Subcutaneous adipose tissue (tissue), 4 donors: ENCODE measurements around the gene L3MBTL2. TPM values are rescaled to one million over a fixed set of nuclear protein-coding genes. Genes with fewer than 3 reads are reported as not detected.

ENCODE experiments used
- CTCF ChIP-seq: fragments of 450-650 bp; IDR thresholded peaks from one replicate; pipeline ENCODE4 v1.5.1; 2016; ENCODE audit warnings: low read depth, mild to moderate bottlenecking, control low read depth, antibody characterized with exemption, moderate library complexity
- total RNA-seq, 4 donors: library from RNA; depleted of rRNA; stranded (reverse); fragments of >200 nt; gene quantifications; one replicate each; pipeline ENCODE4 v1.1.0, GENCODE V29; 2016

L3MBTL2 gene
- total RNA-seq, 4 donors from 2014 or later, result 7.0 to 19.4 (median 12.4) TPM

GRCh38 chr22:41215926-41216325, 10.8 kb downstream of the L3MBTL2 start:
- no peak for TF ChIP-seq CTCF

- no peak for TF ChIP-seq CTCF
Measured at GRCh38 chr22:41216984-41217383, 11.9 kb downstream of the L3MBTL2 start.

GRCh38 chr22:41217553-41218157, 12.5 kb downstream of the L3MBTL2 start:
- TF ChIP-seq CTCF, result no peak

GRCh38 chr22:41222846-41223507, 17.9 kb downstream of the L3MBTL2 start:
- TF ChIP-seq CTCF, result no peak

- TF ChIP-seq CTCF, result no peak
Measured at GRCh38 chr22:41223535-41223934, 18.4 kb downstream of the L3MBTL2 start.

GRCh38 chr22:41226723-41227655, 21.9 kb downstream of the L3MBTL2 start:
- no peak for TF ChIP-seq CTCF

GRCh38 chr22:41229215-41229614, 24.1 kb downstream of the L3MBTL2 start:
- TF ChIP-seq CTCF, result no peak
